Pulmonary artery endothelial cell (primary cell): ENCODE results near the gene UVSSA. TPM values are rescaled to one million over a fixed set of nuclear protein-coding genes. Genes with fewer than 3 reads are reported as not detected.
A peak's percentile ranks its signal among the peaks of the same experiment; 100 is the strongest.

Experiments
- DNase-seq: peaks from one replicate; pipeline ENCODE4 v3.0.0-alpha.2; 2011; ENCODE audit warnings: low read depth, low spot score
- total RNA-seq: library from RNA; depleted of rRNA; stranded (reverse); fragments of >200 nt; gene quantifications from 2 replicates; pipeline ENCODE4 v1.2.3, GENCODE V29; 2014

Gene UVSSA
- total RNA-seq, 1 donor from 2014 or later: 4.2 TPM

- no peak for DNase-seq
Measured at GRCh38 chr4:1348746-1349145, 1.7 kb downstream of the UVSSA start.

GRCh38 chr4:1349359-1350168 is 2.6 kb downstream of the UVSSA start:
- DNase-seq: no peak

GRCh38 chr4:1350169-1350520 is 3.1 kb downstream of the UVSSA start:
- no peak for DNase-seq

GRCh38 chr4:1351854-1352566 is 5.0 kb downstream of the UVSSA start:
- peak; percentile 20 for DNase-seq

- DNase-seq: no peak
Measured at GRCh38 chr4:1352567-1352900, 5.5 kb downstream of the UVSSA start.

- no peak for DNase-seq
Measured at GRCh38 chr4:1353186-1354055, 6.4 kb downstream of the UVSSA start.

GRCh38 chr4:1354136-1354982 is 7.4 kb downstream of the UVSSA start:
- DNase-seq: no peak

GRCh38 chr4:1354983-1355275 is 7.9 kb downstream of the UVSSA start:
- DNase-seq: no peak

GRCh38 chr4:1355378-1355777 is 8.4 kb downstream of the UVSSA start:
- no peak for DNase-seq

- peak; percentile 13 for DNase-seq
Measured at GRCh38 chr4:1356181-1356998, 9.4 kb downstream of the UVSSA start.

- DNase-seq: no peak
Measured at GRCh38 chr4:1357356-1358248, 10.6 kb downstream of the UVSSA start.

- no peak for DNase-seq
Measured at GRCh38 chr4:1358421-1359143, 11.6 kb downstream of the UVSSA start.

- no peak for DNase-seq
Measured at GRCh38 chr4:1359144-1359501, 12.1 kb downstream of the UVSSA start.

- no peak for DNase-seq
Measured at GRCh38 chr4:1359976-1360375, 13.0 kb downstream of the UVSSA start.

GRCh38 chr4:1360423-1361283 is 13.6 kb downstream of the UVSSA start:
- no peak for DNase-seq

- DNase-seq: no peak
Measured at GRCh38 chr4:1361431-1361830, 14.4 kb downstream of the UVSSA start.

- DNase-seq: no peak
Measured at GRCh38 chr4:1362046-1362445, 15.0 kb downstream of the UVSSA start.

GRCh38 chr4:1362521-1362920 is 15.5 kb downstream of the UVSSA start:
- DNase-seq: no peak
